ENCODE data around the gene LINC00237.

LINC00237 gene

GRCh38 chr20:21106171-21107017, at the start of gene LINC00237:
LINC00237 (minus strand) TSS chr20:21106358.
- H3K4me1 ChIP-seq (ENCODE audit: insufficient read depth, low read length), result peaks cover 15% of the 10 kb centered on the region; the same call in 1 of the 2 replicates
- peaks cover 92% of the 10 kb centered on the region for H3K27me3 ChIP-seq (ENCODE audit: insufficient read depth, low read length)
- H3K36me3 ChIP-seq (ENCODE audit: insufficient read depth, low read depth, low read length), result no peaks in the 10 kb centered on the region
- H3K4me3 ChIP-seq (ENCODE audit: low read length), result peak within 1 kb of the TSS; percentile 66
- no peak within 1 kb of the TSS for H3K27ac ChIP-seq (ENCODE audit: low read length)
- no peaks in the 10 kb centered on the region for H3K9me3 ChIP-seq (ENCODE audit: insufficient read depth, low read depth, low read length)
- no peak within 1 kb of the TSS for H3K9ac ChIP-seq (ENCODE audit: low read depth, low read length)

GRCh38 chr20:21155268-21155667, 49.1 kb upstream of the LINC00237 start:
- peaks cover 7% of the 10 kb centered on the region; the same call in 1 of the 2 replicates for H3K36me3 ChIP-seq (ENCODE audit: insufficient read depth, low read depth, low read length)
- H3K27me3 ChIP-seq (ENCODE audit: insufficient read depth, low read length), result no peaks in the 10 kb centered on the region
- H3K27ac ChIP-seq (ENCODE audit: low read length), result no peak overlapping the region
- no peak overlapping the region for H3K4me3 ChIP-seq (ENCODE audit: low read length)
- no peak overlapping the region for H3K9ac ChIP-seq (ENCODE audit: low read depth, low read length)
- H3K9me3 ChIP-seq (ENCODE audit: insufficient read depth, low read depth, low read length), result no peaks in the 10 kb centered on the region
- H3K4me1 ChIP-seq (ENCODE audit: insufficient read depth, low read length), result no peaks in the 10 kb centered on the region

- Histone ChIP-seq H3K9ac (ENCODE audit: low read depth, low read length) (no peak overlapping the region), H3K27ac (ENCODE audit: low read length) (no peak overlapping the region), H3K9me3 (ENCODE audit: insufficient read depth, low read depth, low read length) (no peaks in the 10 kb centered on the region), H3K36me3 (ENCODE audit: insufficient read depth, low read depth, low read length) (peaks cover 7% of the 10 kb centered on the region), H3K27me3 (ENCODE audit: insufficient read depth, low read length) (no peaks in the 10 kb centered on the region), H3K4me1 (ENCODE audit: insufficient read depth, low read length) (no peaks in the 10 kb centered on the region), H3K4me3 (ENCODE audit: low read length) (no peak overlapping the region)
These were observed 48.5 kb upstream of the LINC00237 start for GRCh38 chr20:21154692-21155091.

GRCh38 chr20:21151791-21152190, 45.6 kb upstream of the LINC00237 start:
- H3K36me3 ChIP-seq (ENCODE audit: insufficient read depth, low read depth, low read length), result peaks cover 11% of the 10 kb centered on the region
- no peaks in the 10 kb centered on the region for H3K9me3 ChIP-seq (ENCODE audit: insufficient read depth, low read depth, low read length)
- H3K4me3 ChIP-seq (ENCODE audit: low read length), result no peak overlapping the region
- H3K27ac ChIP-seq (ENCODE audit: low read length), result no peak overlapping the region
- no peaks in the 10 kb centered on the region for H3K27me3 ChIP-seq (ENCODE audit: insufficient read depth, low read length)
- no peaks in the 10 kb centered on the region for H3K4me1 ChIP-seq (ENCODE audit: insufficient read depth, low read length)
- H3K9ac ChIP-seq (ENCODE audit: low read depth, low read length), result no peak overlapping the region

- Histone ChIP-seq H3K4me1 (ENCODE audit: insufficient read depth, low read length) (no peaks in the 10 kb centered on the region), H3K9ac (ENCODE audit: low read depth, low read length) (no peak overlapping the region), H3K27ac (ENCODE audit: low read length) (no peak overlapping the region), H3K9me3 (ENCODE audit: insufficient read depth, low read depth, low read length) (no peaks in the 10 kb centered on the region), H3K4me3 (ENCODE audit: low read length) (no peak overlapping the region), H3K36me3 (ENCODE audit: insufficient read depth, low read depth, low read length) (peaks cover 5% of the 10 kb centered on the region), H3K27me3 (ENCODE audit: insufficient read depth, low read length) (no peaks in the 10 kb centered on the region)
These were observed 43.2 kb upstream of the LINC00237 start for GRCh38 chr20:21149344-21149743.

GRCh38 chr20:21147593-21147992, 41.4 kb upstream of the LINC00237 start:
- no peak overlapping the region for H3K27ac ChIP-seq (ENCODE audit: low read length)
- no peak overlapping the region for H3K4me3 ChIP-seq (ENCODE audit: low read length)
- peaks cover 4% of the 10 kb centered on the region for H3K36me3 ChIP-seq (ENCODE audit: insufficient read depth, low read depth, low read length)
- H3K9me3 ChIP-seq (ENCODE audit: insufficient read depth, low read depth, low read length), result no peaks in the 10 kb centered on the region
- no peak overlapping the region for H3K9ac ChIP-seq (ENCODE audit: low read depth, low read length)
- H3K4me1 ChIP-seq (ENCODE audit: insufficient read depth, low read length), result no peaks in the 10 kb centered on the region
- no peaks in the 10 kb centered on the region for H3K27me3 ChIP-seq (ENCODE audit: insufficient read depth, low read length)

GRCh38 chr20:21146215-21146614, 40.1 kb upstream of the LINC00237 start:
- Histone ChIP-seq H3K4me3 (ENCODE audit: low read length) (no peak overlapping the region), H3K27me3 (ENCODE audit: insufficient read depth, low read length) (no peaks in the 10 kb centered on the region), H3K36me3 (ENCODE audit: insufficient read depth, low read depth, low read length) (peaks cover 8% of the 10 kb centered on the region), H3K9ac (ENCODE audit: low read depth, low read length) (no peak overlapping the region), H3K27ac (ENCODE audit: low read length) (no peak overlapping the region), H3K9me3 (ENCODE audit: insufficient read depth, low read depth, low read length) (no peaks in the 10 kb centered on the region), H3K4me1 (ENCODE audit: insufficient read depth, low read length) (no peaks in the 10 kb centered on the region)

- H3K27ac ChIP-seq (ENCODE audit: low read length), result no peak overlapping the region
- peaks cover 10% of the 10 kb centered on the region for H3K36me3 ChIP-seq (ENCODE audit: insufficient read depth, low read depth, low read length)
- H3K9me3 ChIP-seq (ENCODE audit: insufficient read depth, low read depth, low read length), result no peaks in the 10 kb centered on the region
- H3K4me1 ChIP-seq (ENCODE audit: insufficient read depth, low read length), result no peaks in the 10 kb centered on the region
- H3K9ac ChIP-seq (ENCODE audit: low read depth, low read length), result no peak overlapping the region
- H3K4me3 ChIP-seq (ENCODE audit: low read length), result no peak overlapping the region
- no peaks in the 10 kb centered on the region for H3K27me3 ChIP-seq (ENCODE audit: insufficient read depth, low read length)
These were observed 39.3 kb upstream of the LINC00237 start for GRCh38 chr20:21145424-21145823.

GRCh38 chr20:21143194-21143890, 37.2 kb upstream of the LINC00237 start:
- Histone ChIP-seq H3K27me3 (ENCODE audit: insufficient read depth, low read length) (no peaks in the 10 kb centered on the region), H3K4me3 (ENCODE audit: low read length) (no peak overlapping the region), H3K9ac (ENCODE audit: low read depth, low read length) (no peak overlapping the region), H3K4me1 (ENCODE audit: insufficient read depth, low read length) (no peaks in the 10 kb centered on the region), H3K27ac (ENCODE audit: low read length) (no peak overlapping the region), H3K9me3 (ENCODE audit: insufficient read depth, low read depth, low read length) (no peaks in the 10 kb centered on the region), H3K36me3 (ENCODE audit: insufficient read depth, low read depth, low read length) (peaks cover 24% of the 10 kb centered on the region)

- Histone ChIP-seq H3K27ac (ENCODE audit: low read length) (no peak overlapping the region), H3K9ac (ENCODE audit: low read depth, low read length) (no peak overlapping the region), H3K4me3 (ENCODE audit: low read length) (no peak overlapping the region), H3K4me1 (ENCODE audit: insufficient read depth, low read length) (no peaks in the 10 kb centered on the region), H3K9me3 (ENCODE audit: insufficient read depth, low read depth, low read length) (no peaks in the 10 kb centered on the region), H3K27me3 (ENCODE audit: insufficient read depth, low read length) (no peaks in the 10 kb centered on the region), H3K36me3 (ENCODE audit: insufficient read depth, low read depth, low read length) (peaks cover 19% of the 10 kb centered on the region)
These were observed 35.7 kb upstream of the LINC00237 start for GRCh38 chr20:21141825-21142224.

- H3K4me3 ChIP-seq (ENCODE audit: low read length), result no peak overlapping the region
- peaks cover 19% of the 10 kb centered on the region for H3K36me3 ChIP-seq (ENCODE audit: insufficient read depth, low read depth, low read length)
- H3K4me1 ChIP-seq (ENCODE audit: insufficient read depth, low read length), result no peaks in the 10 kb centered on the region
- no peaks in the 10 kb centered on the region for H3K9me3 ChIP-seq (ENCODE audit: insufficient read depth, low read depth, low read length)
- no peaks in the 10 kb centered on the region for H3K27me3 ChIP-seq (ENCODE audit: insufficient read depth, low read length)
- no peak overlapping the region for H3K9ac ChIP-seq (ENCODE audit: low read depth, low read length)
- no peak overlapping the region for H3K27ac ChIP-seq (ENCODE audit: low read length)
These were observed 33.9 kb upstream of the LINC00237 start for GRCh38 chr20:21139881-21140566.

All from iPS-20b (cell line).